WTC11 (cell line): ENCODE measurements around the gene TEDC2. TPM values are rescaled to one million over a fixed set of nuclear protein-coding genes. Genes with fewer than 3 reads are reported as not detected.

ENCODE experiments used
- ATAC-seq: fragments of 200-7000 bp; cut with Tn5 transposase; 2 replicates; pipeline ENCODE4 v1.10.0; 2021; ENCODE audit warnings: mild to moderate bottlenecking, moderate library complexity
- CTCF ChIA-PET: fragments of 300-600 bp; sonication (Branson Sonifier 250); formaldehyde crosslinking; loops from one replicate; lab custom pipeline; 2021; ENCODE audit warnings: antibody characterized with exemption; lab: Charles Lee
- POLR2A ChIA-PET: fragments of 350-600 bp; sonication (Branson Sonifier 250); formaldehyde crosslinking; loops from one replicate; lab custom pipeline; 2021; ENCODE audit warnings: antibody characterized with exemption; lab: Charles Lee
- DNase-seq: peaks from one replicate; pipeline ENCODE4 v3.0.0; 2021; ENCODE audit warnings: low spot score
- H3K27ac Mint-ChIP-seq: 2 replicates; pipeline ENCODE4 v1.8.0; 2021; ENCODE audit warnings: mixed read lengths
- H3K27me3 Mint-ChIP-seq: 2 replicates; pipeline ENCODE4 v1.8.0; 2021; ENCODE audit warnings: low read depth, mild to moderate bottlenecking, moderate library complexity, mixed read lengths
- H3K36me3 Mint-ChIP-seq: 2 replicates; pipeline ENCODE4 v1.8.0; 2021; ENCODE audit warnings: mixed read lengths
- H3K4me1 Mint-ChIP-seq: 2 replicates; pipeline ENCODE4 v1.8.0; 2022; ENCODE audit warnings: mixed read lengths
- H3K4me3 Mint-ChIP-seq: 2 replicates; pipeline ENCODE4 v1.8.0; 2021; ENCODE audit warnings: mild to moderate bottlenecking, moderate library complexity, mixed read lengths
- H3K9me3 Mint-ChIP-seq: 2 replicates; pipeline ENCODE4 v1.8.0; 2021; ENCODE audit warnings: mixed read lengths
- ATF1 ChIP-seq: sonication (generic); formaldehyde crosslinking; IDR thresholded peaks from 2 replicates; pipeline ENCODE4 v1.8.1; 2023; ENCODE audit warnings: mild to moderate bottlenecking, moderate library complexity, missing genetic modification reagents
- ESRRA ChIP-seq: sonication (generic); formaldehyde crosslinking; IDR thresholded peaks from 2 replicates; pipeline ENCODE4 v1.8.1; 2022; ENCODE audit warnings: mild to moderate bottlenecking, missing genetic modification reagents, borderline replicate concordance
- FOXP4 ChIP-seq: sonication (generic); formaldehyde crosslinking; IDR thresholded peaks from 2 replicates; pipeline ENCODE4 v1.8.0; 2022; ENCODE audit warnings: mild to moderate bottlenecking, missing genetic modification reagents
- HMGXB4 ChIP-seq: sonication (generic); formaldehyde crosslinking; IDR thresholded peaks from 2 replicates; pipeline ENCODE4 v1.8.1; 2023; ENCODE audit warnings: mild to moderate bottlenecking, moderate library complexity, missing genetic modification reagents
- KAT7 ChIP-seq: sonication (generic); formaldehyde crosslinking; IDR thresholded peaks from 2 replicates; pipeline ENCODE4 v1.8.1; 2023; ENCODE audit warnings: missing genetic modification reagents, mild to moderate bottlenecking, borderline replicate concordance
- NR2C2 ChIP-seq: sonication (generic); formaldehyde crosslinking; IDR thresholded peaks from 2 replicates; pipeline ENCODE4 v1.8.0; 2022; ENCODE audit warnings: mild to moderate bottlenecking, missing genetic modification reagents
- PRRX2 ChIP-seq: fragments of 250-450 bp; sonication (Bioruptor Pico); IDR thresholded peaks from 2 replicates; pipeline ENCODE4 v1.8.0; 2021; ENCODE audit warnings: mild to moderate bottlenecking
- RELA ChIP-seq: sonication (generic); formaldehyde crosslinking; IDR thresholded peaks from 2 replicates; pipeline ENCODE4 v1.8.1; 2022; ENCODE audit warnings: missing genetic modification reagents, mild to moderate bottlenecking, borderline replicate concordance
- RORB ChIP-seq: fragments of 250-450 bp; sonication (Bioruptor Pico); IDR thresholded peaks from 2 replicates; pipeline ENCODE4 v1.9.0; 2021; ENCODE audit warnings: mild to moderate bottlenecking
- SMAD3 ChIP-seq: sonication (generic); formaldehyde crosslinking; IDR thresholded peaks from 2 replicates; pipeline ENCODE4 v1.8.0; 2022; ENCODE audit warnings: missing genetic modification reagents, mild to moderate bottlenecking, borderline replicate concordance
- ZNF121 ChIP-seq: sonication (generic); formaldehyde crosslinking; IDR thresholded peaks from 2 replicates; pipeline ENCODE4 v1.8.0; 2023; ENCODE audit warnings: missing genetic modification reagents
- ZNF232 ChIP-seq: sonication (generic); formaldehyde crosslinking; IDR thresholded peaks from 2 replicates; pipeline ENCODE4 v1.8.0; 2022; ENCODE audit warnings: mild to moderate bottlenecking, missing genetic modification reagents
- ZNF263 ChIP-seq: sonication (generic); formaldehyde crosslinking; IDR thresholded peaks from 2 replicates; pipeline ENCODE4 v1.8.1; 2022; ENCODE audit warnings: low read depth, mild to moderate bottlenecking, moderate library complexity, missing genetic modification reagents
- ZNF416 ChIP-seq: fragments of 250-450 bp; sonication (Bioruptor Pico); IDR thresholded peaks from 2 replicates; pipeline ENCODE4 v1.9.0; 2021; ENCODE audit warnings: mild to moderate bottlenecking, inconsistent platforms
- total RNA-seq: library from RNA; stranded (reverse); gene quantifications from 3 replicates; pipeline ENCODE4 v1.2.3, GENCODE V29; 2021
- TF ChIP-seq, protein P1 (sequence below): sonication (generic); formaldehyde crosslinking; IDR thresholded peaks from 2 replicates; pipeline ENCODE4 v1.8.1; 2023; ENCODE audit warnings: mild to moderate bottlenecking, missing genetic modification reagents, moderate library complexity
- TF ChIP-seq, protein P2 (sequence below): sonication (generic); formaldehyde crosslinking; IDR thresholded peaks from 2 replicates; pipeline ENCODE4 v1.8.0; 2023; ENCODE audit warnings: missing genetic modification reagents, mild to moderate bottlenecking, borderline replicate concordance
- TF ChIP-seq, protein P3 (sequence below): sonication (generic); formaldehyde crosslinking; IDR thresholded peaks from 2 replicates; pipeline ENCODE4 v1.8.1; 2022; ENCODE audit warnings: mild to moderate bottlenecking, missing genetic modification reagents, moderate library complexity, borderline replicate concordance
- TF ChIP-seq, protein P4 (sequence below): sonication (generic); formaldehyde crosslinking; IDR thresholded peaks from 2 replicates; pipeline ENCODE4 v1.8.1; 2023; ENCODE audit warnings: mild to moderate bottlenecking, missing genetic modification reagents, borderline replicate concordance

TEDC2 gene
- total RNA-seq, 1 experiment from 2014 or later: 61.6 TPM

DNA sequence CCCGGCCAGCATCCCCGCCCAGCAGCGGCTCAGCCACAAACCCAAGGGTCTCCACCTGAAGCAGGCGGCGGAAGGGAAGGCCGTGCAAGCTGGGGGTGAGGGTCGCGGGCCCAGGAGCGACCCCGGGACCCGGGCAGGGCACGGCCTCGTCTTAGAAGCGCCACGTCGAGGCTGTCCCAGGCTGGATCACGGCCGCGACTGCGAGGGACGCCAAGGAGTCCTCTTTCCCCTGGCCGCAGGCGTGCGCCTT lies 31.2 kb upstream of the TEDC2 start:
- POLR2A ChIA-PET: interaction anchor here (0.9 to 1.1 kb wide), 2 partner anchors 31 to 46 kb away, joined by 3 to 4 read pairs; partner anchors contain the start of genes TBC1D24 and TEDC2
- no peak for ATAC-seq
- Mint-ChIP-seq H3K9me3 (no peaks in the 10 kb centered on the region), H3K27me3 (peaks cover 11% of the 10 kb centered on the region), H3K4me3 (peak overlapping the region; percentile 80), H3K27ac (no peak overlapping the region), H3K4me1 (peaks cover 23% of the 10 kb centered on the region), H3K36me3 (peaks cover 29% of the 10 kb centered on the region)
- TF ChIP-seq ATF1 (peak; percentile 84; the same call in 1 of the 2 replicates), FOXP4 (CRISPR knock-in tag) (peak; percentile 89), ZNF121 (CRISPR knock-in tag) (0 out of 2 replicates have a peak, but pooled peaks have one; percentile 9), RORB (CRISPR knock-in tag) (no peak), KAT7 (CRISPR knock-in tag) (no peak), SMAD3 (CRISPR knock-in tag) (0 out of 2 replicates have a peak, but pooled peaks have one; percentile 89), ZNF232 (CRISPR knock-in tag) (peak; percentile 89), ESRRA (CRISPR knock-in tag) (0 out of 2 replicates have a peak, but pooled peaks have one; percentile 72), ZNF263 (CRISPR knock-in tag) (peak; percentile 56; the same call in 1 of the 2 replicates), PRRX2 (CRISPR knock-in tag) (0 out of 2 replicates have a peak, but pooled peaks have one; percentile 72), HMGXB4 (CRISPR knock-in tag) (no peak; the same call in 1 of the 2 replicates), ZNF416 (CRISPR knock-in tag) (peak; percentile 4; the same call in 1 of the 2 replicates), RELA (CRISPR knock-in tag) (peak; percentile 51; the same call in 1 of the 2 replicates), NR2C2 (no peak; the same call in 1 of the 2 replicates)
- TF ChIP-seq, protein P1, sequence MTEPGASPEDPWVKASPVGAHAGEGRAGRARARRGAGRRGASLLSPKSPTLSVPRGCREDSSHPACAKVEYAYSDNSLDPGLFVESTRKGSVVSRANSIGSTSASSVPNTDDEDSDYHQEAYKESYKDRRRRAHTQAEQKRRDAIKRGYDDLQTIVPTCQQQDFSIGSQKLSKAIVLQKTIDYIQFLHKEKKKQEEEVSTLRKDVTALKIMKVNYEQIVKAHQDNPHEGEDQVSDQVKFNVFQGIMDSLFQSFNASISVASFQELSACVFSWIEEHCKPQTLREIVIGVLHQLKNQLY (CRISPR knock-in tag): 0 out of 2 replicates have a peak, but pooled peaks have one; percentile 55
- TF ChIP-seq, protein P2, sequence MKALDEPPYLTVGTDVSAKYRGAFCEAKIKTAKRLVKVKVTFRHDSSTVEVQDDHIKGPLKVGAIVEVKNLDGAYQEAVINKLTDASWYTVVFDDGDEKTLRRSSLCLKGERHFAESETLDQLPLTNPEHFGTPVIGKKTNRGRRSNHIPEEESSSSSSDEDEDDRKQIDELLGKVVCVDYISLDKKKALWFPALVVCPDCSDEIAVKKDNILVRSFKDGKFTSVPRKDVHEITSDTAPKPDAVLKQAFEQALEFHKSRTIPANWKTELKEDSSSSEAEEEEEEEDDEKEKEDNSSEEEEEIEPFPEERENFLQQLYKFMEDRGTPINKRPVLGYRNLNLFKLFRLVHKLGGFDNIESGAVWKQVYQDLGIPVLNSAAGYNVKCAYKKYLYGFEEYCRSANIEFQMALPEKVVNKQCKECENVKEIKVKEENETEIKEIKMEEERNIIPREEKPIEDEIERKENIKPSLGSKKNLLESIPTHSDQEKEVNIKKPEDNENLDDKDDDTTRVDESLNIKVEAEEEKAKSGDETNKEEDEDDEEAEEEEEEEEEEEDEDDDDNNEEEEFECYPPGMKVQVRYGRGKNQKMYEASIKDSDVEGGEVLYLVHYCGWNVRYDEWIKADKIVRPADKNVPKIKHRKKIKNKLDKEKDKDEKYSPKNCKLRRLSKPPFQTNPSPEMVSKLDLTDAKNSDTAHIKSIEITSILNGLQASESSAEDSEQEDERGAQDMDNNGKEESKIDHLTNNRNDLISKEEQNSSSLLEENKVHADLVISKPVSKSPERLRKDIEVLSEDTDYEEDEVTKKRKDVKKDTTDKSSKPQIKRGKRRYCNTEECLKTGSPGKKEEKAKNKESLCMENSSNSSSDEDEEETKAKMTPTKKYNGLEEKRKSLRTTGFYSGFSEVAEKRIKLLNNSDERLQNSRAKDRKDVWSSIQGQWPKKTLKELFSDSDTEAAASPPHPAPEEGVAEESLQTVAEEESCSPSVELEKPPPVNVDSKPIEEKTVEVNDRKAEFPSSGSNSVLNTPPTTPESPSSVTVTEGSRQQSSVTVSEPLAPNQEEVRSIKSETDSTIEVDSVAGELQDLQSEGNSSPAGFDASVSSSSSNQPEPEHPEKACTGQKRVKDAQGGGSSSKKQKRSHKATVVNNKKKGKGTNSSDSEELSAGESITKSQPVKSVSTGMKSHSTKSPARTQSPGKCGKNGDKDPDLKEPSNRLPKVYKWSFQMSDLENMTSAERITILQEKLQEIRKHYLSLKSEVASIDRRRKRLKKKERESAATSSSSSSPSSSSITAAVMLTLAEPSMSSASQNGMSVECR (CRISPR knock-in tag): peak; percentile 97; the same call in 1 of the 2 replicates
- TF ChIP-seq, protein P3, sequence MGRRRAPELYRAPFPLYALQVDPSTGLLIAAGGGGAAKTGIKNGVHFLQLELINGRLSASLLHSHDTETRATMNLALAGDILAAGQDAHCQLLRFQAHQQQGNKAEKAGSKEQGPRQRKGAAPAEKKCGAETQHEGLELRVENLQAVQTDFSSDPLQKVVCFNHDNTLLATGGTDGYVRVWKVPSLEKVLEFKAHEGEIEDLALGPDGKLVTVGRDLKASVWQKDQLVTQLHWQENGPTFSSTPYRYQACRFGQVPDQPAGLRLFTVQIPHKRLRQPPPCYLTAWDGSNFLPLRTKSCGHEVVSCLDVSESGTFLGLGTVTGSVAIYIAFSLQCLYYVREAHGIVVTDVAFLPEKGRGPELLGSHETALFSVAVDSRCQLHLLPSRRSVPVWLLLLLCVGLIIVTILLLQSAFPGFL (CRISPR knock-in tag): no peak
- TF ChIP-seq, protein P4, sequence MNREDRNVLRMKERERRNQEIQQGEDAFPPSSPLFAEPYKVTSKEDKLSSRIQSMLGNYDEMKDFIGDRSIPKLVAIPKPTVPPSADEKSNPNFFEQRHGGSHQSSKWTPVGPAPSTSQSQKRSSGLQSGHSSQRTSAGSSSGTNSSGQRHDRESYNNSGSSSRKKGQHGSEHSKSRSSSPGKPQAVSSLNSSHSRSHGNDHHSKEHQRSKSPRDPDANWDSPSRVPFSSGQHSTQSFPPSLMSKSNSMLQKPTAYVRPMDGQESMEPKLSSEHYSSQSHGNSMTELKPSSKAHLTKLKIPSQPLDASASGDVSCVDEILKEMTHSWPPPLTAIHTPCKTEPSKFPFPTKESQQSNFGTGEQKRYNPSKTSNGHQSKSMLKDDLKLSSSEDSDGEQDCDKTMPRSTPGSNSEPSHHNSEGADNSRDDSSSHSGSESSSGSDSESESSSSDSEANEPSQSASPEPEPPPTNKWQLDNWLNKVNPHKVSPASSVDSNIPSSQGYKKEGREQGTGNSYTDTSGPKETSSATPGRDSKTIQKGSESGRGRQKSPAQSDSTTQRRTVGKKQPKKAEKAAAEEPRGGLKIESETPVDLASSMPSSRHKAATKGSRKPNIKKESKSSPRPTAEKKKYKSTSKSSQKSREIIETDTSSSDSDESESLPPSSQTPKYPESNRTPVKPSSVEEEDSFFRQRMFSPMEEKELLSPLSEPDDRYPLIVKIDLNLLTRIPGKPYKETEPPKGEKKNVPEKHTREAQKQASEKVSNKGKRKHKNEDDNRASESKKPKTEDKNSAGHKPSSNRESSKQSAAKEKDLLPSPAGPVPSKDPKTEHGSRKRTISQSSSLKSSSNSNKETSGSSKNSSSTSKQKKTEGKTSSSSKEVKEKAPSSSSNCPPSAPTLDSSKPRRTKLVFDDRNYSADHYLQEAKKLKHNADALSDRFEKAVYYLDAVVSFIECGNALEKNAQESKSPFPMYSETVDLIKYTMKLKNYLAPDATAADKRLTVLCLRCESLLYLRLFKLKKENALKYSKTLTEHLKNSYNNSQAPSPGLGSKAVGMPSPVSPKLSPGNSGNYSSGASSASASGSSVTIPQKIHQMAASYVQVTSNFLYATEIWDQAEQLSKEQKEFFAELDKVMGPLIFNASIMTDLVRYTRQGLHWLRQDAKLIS (CRISPR knock-in tag): 0 out of 2 replicates have a peak, but pooled peaks have one; percentile 23
- CTCF ChIA-PET: interaction anchor here (0.5 to 3.7 kb wide), 13 partner anchors 9 to 234 kb away, joined by 3 to 32 read pairs (median 5); partner anchors contain the start of gene ECI1
- no peak for DNase-seq
